IMR-90 (cell line): Measurements from ENCODE around the gene C22orf31. TPM values are rescaled to one million over a fixed set of nuclear protein-coding genes. Genes with fewer than 3 reads are reported as not detected.

Experiments
- ATAC-seq: fragments of 200-7000 bp; cut with Tn5 transposase; 2 replicates; pipeline ENCODE4 v1.9.1; 2020; ENCODE audit warnings: low read depth, mild to moderate bottlenecking, moderate library complexity
- BruUV-seq: library from RNA; stranded (reverse); fragments of 400-500 nt; replicated peaks from 2 replicates; lab custom pipeline; 2021; lab: Mats Ljungman, UMichigan
- CTCF ChIA-PET: fragments of 300-600 bp; formaldehyde crosslinking; extraction: SDS; loops from one replicate; lab custom pipeline; 2021; ENCODE audit warnings: antibody characterized with exemption; lab: Yijun Ruan, JAX
- POLR2A ChIA-PET: fragments of 300-600 bp; sonication (Branson Sonifier 250); formaldehyde crosslinking; loops from one replicate; lab custom pipeline; 2022; ENCODE audit warnings: antibody characterized with exemption; ENCODE audit not compliant: unreplicated experiment; lab: Charles Lee
- DNase-seq: peaks from one replicate; pipeline ENCODE4 v3.0.0; 2013
- H2AFZ ChIP-seq: replicated peaks from 2 replicates; pipeline ENCODE3; 2013; ENCODE audit warnings: low read length, mild to moderate bottlenecking; ENCODE audit not compliant: poor library complexity
- H2AK5ac ChIP-seq: 2 replicates; pipeline ENCODE4 v1.6.1; 2013; ENCODE audit warnings: low read depth, low read length, inconsistent platforms
- H2AK9ac ChIP-seq: replicated peaks from 2 replicates; pipeline ENCODE3; 2013; ENCODE audit warnings: mild to moderate bottlenecking, low read depth, low read length, moderate library complexity; ENCODE audit not compliant: poor library complexity
- H2BK120ac ChIP-seq: 2 replicates; pipeline ENCODE4 v1.6.1; 2013; ENCODE audit warnings: low read depth, low read length, inconsistent platforms
- H2BK15ac ChIP-seq: 3 replicates; pipeline ENCODE4 v1.6.1; 2013; ENCODE audit warnings: low read depth, low read length, inconsistent platforms
- H2BK20ac ChIP-seq: 2 replicates; pipeline ENCODE4 v1.6.1; 2013; ENCODE audit warnings: low read depth, mild to moderate bottlenecking, inconsistent platforms, low read length, moderate library complexity
- H2BK5ac ChIP-seq: 2 replicates; pipeline ENCODE4 v1.6.1; 2013; ENCODE audit warnings: mild to moderate bottlenecking, low read depth, low read length, inconsistent platforms; ENCODE audit not compliant: poor library complexity, severe bottlenecking
- H3K14ac ChIP-seq: replicated peaks from 2 replicates; pipeline ENCODE4 v1.6.1; 2013; ENCODE audit warnings: low read depth, low read length, inconsistent platforms
- H3K18ac ChIP-seq: 2 replicates; pipeline ENCODE4 v1.6.1; 2013; ENCODE audit warnings: low read depth, low read length, control low read depth
- H3K23ac ChIP-seq: 2 replicates; pipeline ENCODE4 v1.6.1; 2013; ENCODE audit warnings: low read depth, low read length, inconsistent platforms
- H3K27ac ChIP-seq: 2 replicates; pipeline ENCODE4 v1.5.1; 2013; ENCODE audit warnings: mild to moderate bottlenecking, control low read depth, low read length; ENCODE audit not compliant: insufficient read depth
- H3K27me3 ChIP-seq: 2 replicates; pipeline ENCODE4 v1.6.1; 2013; ENCODE audit warnings: low read length; ENCODE audit not compliant: control insufficient read depth, insufficient read depth
- H3K36me3 ChIP-seq: 2 replicates; pipeline ENCODE4 v1.6.1; 2013; ENCODE audit warnings: low read length, mixed read lengths; ENCODE audit not compliant: control insufficient read depth, insufficient read depth
- H3K4ac ChIP-seq: 2 replicates; pipeline ENCODE4 v1.6.1; 2013; ENCODE audit warnings: low read depth, low read length, inconsistent platforms
- H3K4me1 ChIP-seq: 2 replicates; pipeline ENCODE4 v1.6.1; 2013; ENCODE audit warnings: low read length, mixed read lengths; ENCODE audit not compliant: control insufficient read depth, insufficient read depth
- H3K4me2 ChIP-seq: 2 replicates; pipeline ENCODE4 v1.6.1; 2013; ENCODE audit warnings: low read depth, mild to moderate bottlenecking, control low read depth, low read length, moderate library complexity
- H3K4me3 ChIP-seq: 2 replicates; pipeline ENCODE4 v1.5.1; 2013; ENCODE audit warnings: low read depth, mild to moderate bottlenecking, control low read depth, low read length, moderate library complexity; ENCODE audit not compliant: insufficient read depth
- H3K56ac ChIP-seq: 2 replicates; pipeline ENCODE4 v1.6.1; 2013; ENCODE audit warnings: low read length, inconsistent platforms; ENCODE audit not compliant: insufficient read depth; ENCODE audit errors: extremely low read depth
- H3K79me1 ChIP-seq, 2 experiments: 2 replicates each; pipeline ENCODE4 v1.6.1; 2013; ENCODE audit warnings: low read length in 2 of 2, inconsistent platforms in 1 of 2, low read depth in 1 of 2
- H3K9ac ChIP-seq: 2 replicates; pipeline ENCODE4 v1.6.1; 2013; ENCODE audit warnings: low read depth, low read length, control low read depth
- H3K9me1 ChIP-seq: 2 replicates; pipeline ENCODE4 v1.6.1; 2013; ENCODE audit warnings: low read length, inconsistent platforms; ENCODE audit not compliant: insufficient read depth
- H3K9me3 ChIP-seq: 2 replicates; pipeline ENCODE4 v1.6.1; 2013; ENCODE audit warnings: low read length; ENCODE audit not compliant: control insufficient read depth, insufficient read depth
- H4K20me1 ChIP-seq: 2 replicates; pipeline ENCODE4 v1.6.1; 2013; ENCODE audit warnings: low read length, inconsistent platforms; ENCODE audit not compliant: insufficient read depth
- H4K5ac ChIP-seq: 2 replicates; pipeline ENCODE4 v1.6.1; 2013; ENCODE audit warnings: mild to moderate bottlenecking, low read depth, low read length, control low read depth
- H4K8ac ChIP-seq, 2 experiments: 2 replicates each; pipeline ENCODE4 v1.6.1; 2013; ENCODE audit warnings: low read depth in 2 of 2, low read length in 2 of 2, control low read depth in 1 of 2, inconsistent platforms in 1 of 2
- H4K91ac ChIP-seq: 2 replicates; pipeline ENCODE4 v1.6.1; 2013; ENCODE audit warnings: low read depth, low read length, inconsistent platforms; ENCODE audit not compliant: insufficient read depth
- BHLHE40 ChIP-seq: fragments of 150-350 bp; IDR thresholded peaks from 2 replicates; pipeline ENCODE4 v1.6.1; 2016; ENCODE audit warnings: mild to moderate bottlenecking, low read depth, low read length
- CEBPB ChIP-seq: IDR thresholded peaks from 2 replicates; pipeline ENCODE4 v1.6.1; 2012; ENCODE audit warnings: low read depth, low read length, improper control_type of control experiment
- CHD1 ChIP-seq: IDR thresholded peaks from 2 replicates; pipeline ENCODE4 v1.6.1; 2012; ENCODE audit warnings: low read depth, low read length, improper control_type of control experiment
- CTCF ChIP-seq: conservative IDR thresholded peaks from 2 replicates; pipeline ENCODE4 v1.5.1; 2012; ENCODE audit warnings: mild to moderate bottlenecking, low read depth, low read length, improper control_type of control experiment
- MAZ ChIP-seq: IDR thresholded peaks from 2 replicates; pipeline ENCODE4 v1.6.1; 2012; ENCODE audit warnings: low read depth, mild to moderate bottlenecking, low read length, improper control_type of control experiment, moderate library complexity, borderline replicate concordance
- MXI1 ChIP-seq: IDR thresholded peaks from 2 replicates; pipeline ENCODE4 v1.6.1; 2012; ENCODE audit warnings: low read depth, mild to moderate bottlenecking, low read length, moderate library complexity, borderline replicate concordance
- NFE2L2 ChIP-seq: fragments of 150-350 bp; IDR thresholded peaks from 2 replicates; pipeline ENCODE4 v1.6.1; 2016; ENCODE audit warnings: low read depth, mild to moderate bottlenecking, low read length
- RCOR1 ChIP-seq: IDR thresholded peaks from 2 replicates; pipeline ENCODE4 v1.6.1; 2012; ENCODE audit warnings: mild to moderate bottlenecking, low read length, improper control_type of control experiment; ENCODE audit not compliant: insufficient replicate concordance
- RFX5 ChIP-seq: IDR thresholded peaks from 2 replicates; pipeline ENCODE4 v1.8.0; 2012; ENCODE audit warnings: low read depth, mild to moderate bottlenecking, low read length, moderate library complexity
- SMC3 ChIP-seq: fragments of 150-350 bp; IDR thresholded peaks from 2 replicates; pipeline ENCODE4 v1.6.1; 2016; ENCODE audit warnings: low read depth, mild to moderate bottlenecking, antibody characterized with exemption, low read length, moderate library complexity
- USF2 ChIP-seq: fragments of 150-350 bp; IDR thresholded peaks from 2 replicates; pipeline ENCODE4 v1.6.1; 2017; ENCODE audit warnings: mild to moderate bottlenecking, antibody characterized with exemption, low read length, low read depth
- WGBS, 2 experiments: methylation state at CpG; one replicate each; pipeline versions ENCODE4 v1.1.5 to v1.1.7; 2013; ENCODE audit warnings: missing lambda C conversion rate in 2 of 2; ENCODE audit not compliant: insufficient read length in 1 of 2; ENCODE audit errors: extremely low coverage in 2 of 2; 5-methylcytosine and 5-hydroxymethylcytosine counted together
- dilution Hi-C: fragments of 300-500 bp; cut with HindIII; formaldehyde crosslinking; loops from one replicate; pipeline ENCODE4 v1.14.3; 2018; ENCODE audit warnings: low sequenced_read_pairs; ENCODE audit not compliant: unreplicated experiment
- in situ Hi-C: fragments of 300-500 bp; cut with MboI; formaldehyde crosslinking; loops from 3 replicates; pipeline ENCODE4 v1.14.3; 2019; ENCODE audit warnings: low sequenced_read_pairs, inconsistent platforms, mixed read lengths
- intact Hi-C: fragments of 100-400 bp; cut with micrococcal nuclease; formaldehyde crosslinking; loops from 2 replicates; pipeline ENCODE4 v1.10.0; 2022
- polyA plus RNA-seq, 3 experiments: library from polyadenylated mRNA; depleted of rRNA; stranded (reverse); fragments of >200 nt; gene quantifications; 2 replicates each; pipeline ENCODE4 v1.2.3, GENCODE V29; 2012; ENCODE audit warnings: low replicate concordance in 1 of 3
- total RNA-seq: library from RNA; depleted of rRNA; stranded (reverse); fragments of >200 nt; gene quantifications from 2 replicates; pipeline ENCODE4 v1.2.3, GENCODE V29; 2012

Gene C22orf31
- total and polyA plus RNA-seq, 2 of the 4 experiments (the other 2 are of a cell fraction): not detected

GRCh38 chr22:29030618-29031226, 30.9 kb downstream of the C22orf31 start:
- CTCF ChIA-PET: interaction anchor here (2.1 kb wide), 1 partner anchor 10 kb away, joined by 14 read pairs; no protein-coding TSS in a partner anchor
- H2AFZ ChIP-seq: peak overlapping the region; percentile 90

More at GRCh38 chr22:29030618-29031226, 30.9 kb downstream of the C22orf31 start:
- ATAC-seq (peak; percentile 64), DNase-seq (peak; percentile 77)
- Histone ChIP-seq H3K79me1 (peaks cover 17 to 27% of the 10 kb centered on the region in 2 experiments; a peak in 3 of 4 replicates), H2AK9ac (peak overlapping the region; percentile 66), H2AK5ac (0 out of 2 replicates have a peak overlapping the region, but pooled peaks have one; percentile 28), H3K9ac (peak overlapping the region; percentile 31; the same call in 1 of the 2 replicates), H3K27ac (peak overlapping the region; percentile 87), H3K14ac (peak overlapping the region; percentile 44; the same call in 1 of the 2 replicates), H3K9me3 (no peaks in the 10 kb centered on the region), H3K4me3 (peak overlapping the region; percentile 13; the same call in 1 of the 2 replicates), H2BK5ac (peak overlapping the region; percentile 90), H4K91ac (peak overlapping the region; percentile 93), H2BK15ac (peak overlapping the region; percentile 12; the same call in 1 of the 3 replicates), H3K4me1 (peaks cover 18% of the 10 kb centered on the region), H3K27me3 (no peaks in the 10 kb centered on the region), H3K4ac (peak overlapping the region; percentile 90), H3K23ac (peak overlapping the region; percentile 75), H3K56ac (peak overlapping the region; percentile 75; the same call in 1 of the 2 replicates), H2BK20ac (peak overlapping the region; percentile 55), H3K9me1 (peaks cover 16% of the 10 kb centered on the region), H4K8ac (peak overlapping the region; percentile 74 to 90), H3K4me2 (peak overlapping the region; percentile 66), H2BK120ac (peak overlapping the region; percentile 91), H3K18ac (peak overlapping the region; percentile 26), H4K20me1 (no peaks in the 10 kb centered on the region), H4K5ac (peak overlapping the region; percentile 83), H3K36me3 (no peaks in the 10 kb centered on the region)
- in situ Hi-C loops (loop anchor here (10.0 kb wide), 1 partner anchor 426 kb away; no protein-coding TSS in a partner anchor), intact Hi-C loops (loop anchor here (5.0 kb wide), 1 partner anchor 128 kb away; no protein-coding TSS in a partner anchor), dilution Hi-C loops (no loop called here)
- POLR2A ChIA-PET: no interaction called here
- no CpG with 5 or more reads among the region's 32 CpGs for WGBS, 2 experiments
- no TSS peak for BruUV-seq
- TF ChIP-seq CTCF (no peak), USF2 (no peak), CEBPB (no peak), SMC3 (no peak), RCOR1 (no peak), MAZ (no peak), CHD1 (no peak), RFX5 (no peak), MXI1 (no peak), BHLHE40 (no peak), NFE2L2 (no peak)
